HUES64 (cell line): ENCODE data around the gene BAZ1A.

Experiments
- H3K27ac ChIP-seq: 2 replicates; pipeline ENCODE4 v1.7.0; 2013; ENCODE audit warnings: low read depth, low read length, inconsistent platforms
- H3K27me3 ChIP-seq: 2 replicates; pipeline ENCODE4 v1.6.1; 2013; ENCODE audit warnings: mild to moderate bottlenecking, low read length; ENCODE audit not compliant: insufficient read depth
- H3K36me3 ChIP-seq: 2 replicates; pipeline ENCODE4 v1.6.1; 2013; ENCODE audit warnings: mild to moderate bottlenecking, low read length; ENCODE audit not compliant: insufficient read depth
- H3K4me1 ChIP-seq: 2 replicates; pipeline ENCODE4 v1.6.1; 2013; ENCODE audit warnings: mild to moderate bottlenecking, low read length, moderate library complexity; ENCODE audit not compliant: insufficient read depth
- H3K4me3 ChIP-seq: 2 replicates; pipeline ENCODE4 v1.5.1; 2013; ENCODE audit warnings: mild to moderate bottlenecking, low read length, moderate library complexity
- H3K9ac ChIP-seq: 2 replicates; pipeline ENCODE4 v1.6.1; 2013; ENCODE audit warnings: mild to moderate bottlenecking, low read depth, low read length
- H3K9me3 ChIP-seq: 2 replicates; pipeline ENCODE4 v1.6.1; 2013; ENCODE audit warnings: low read depth, low read length; ENCODE audit not compliant: insufficient read depth
- WGBS: fragments of 150-250, 120-280 bp; methylation state at CpG from one replicate; pipeline ENCODE4 v1.1.7; 2013; ENCODE audit warnings: missing lambda C conversion rate; 5-methylcytosine and 5-hydroxymethylcytosine counted together

BAZ1A gene

GRCh38 chr14:34888186-34888585 is 13.0 kb upstream of the BAZ1A start:
- H3K9ac ChIP-seq: no peak overlapping the region
- H3K36me3 ChIP-seq: no peaks in the 10 kb centered on the region
- H3K4me1 ChIP-seq: peaks cover 10% of the 10 kb centered on the region
- H3K4me3 ChIP-seq: no peak overlapping the region
- H3K27ac ChIP-seq: no peak overlapping the region
- H3K27me3 ChIP-seq: no peaks in the 10 kb centered on the region
- no peaks in the 10 kb centered on the region for H3K9me3 ChIP-seq
- 100% methylated on average over 1 of the region's 2 CpGs for WGBS

GRCh38 chr14:34883954-34884353 is 8.8 kb upstream of the BAZ1A start:
- Histone ChIP-seq H3K27ac (no peak overlapping the region), H3K9me3 (no peaks in the 10 kb centered on the region), H3K36me3 (no peaks in the 10 kb centered on the region), H3K4me1 (peaks cover 10% of the 10 kb centered on the region), H3K4me3 (no peak overlapping the region), H3K9ac (no peak overlapping the region), H3K27me3 (no peaks in the 10 kb centered on the region)
- 96% methylated on average over 2 of the region's 4 CpGs for WGBS

- Histone ChIP-seq H3K27ac (peak overlapping the region; percentile 86), H3K36me3 (peaks cover 6% of the 10 kb centered on the region; the same call in 1 of the 2 replicates), H3K9me3 (no peaks in the 10 kb centered on the region), H3K4me3 (peak overlapping the region; percentile 78), H3K27me3 (peaks cover 19% of the 10 kb centered on the region; the same call in 1 of the 2 replicates), H3K4me1 (peaks cover 10% of the 10 kb centered on the region; the same call in 1 of the 2 replicates), H3K9ac (peak overlapping the region; percentile 85)
- under 1% methylated on average over 85 of the region's 85 CpGs for WGBS
Measured at GRCh38 chr14:34874386-34875030, 652 bp downstream of the BAZ1A start.

GRCh38 chr14:34873589-34874385 is 1.4 kb downstream of the BAZ1A start:
- H3K9me3 ChIP-seq: no peaks in the 10 kb centered on the region
- peaks cover 9% of the 10 kb centered on the region; the same call in 1 of the 2 replicates for H3K36me3 ChIP-seq
- H3K27ac ChIP-seq: peak overlapping the region; percentile 86
- under 1% methylated on average over 81 of the region's 81 CpGs for WGBS
- H3K9ac ChIP-seq: peak overlapping the region; percentile 85
- H3K27me3 ChIP-seq: peaks cover 19% of the 10 kb centered on the region; the same call in 1 of the 2 replicates
- peak overlapping the region; percentile 78 for H3K4me3 ChIP-seq
- peaks cover 10% of the 10 kb centered on the region; the same call in 1 of the 2 replicates for H3K4me1 ChIP-seq

GRCh38 chr14:34872822-34873588 is 2.2 kb downstream of the BAZ1A start:
- no peaks in the 10 kb centered on the region for H3K9me3 ChIP-seq
- H3K27me3 ChIP-seq: peaks cover 19% of the 10 kb centered on the region; the same call in 1 of the 2 replicates
- WGBS: 9% methylated on average over 19 of the region's 19 CpGs
- H3K27ac ChIP-seq: peak overlapping the region; percentile 2; the same call in 1 of the 2 replicates
- peaks cover 9% of the 10 kb centered on the region; the same call in 1 of the 2 replicates for H3K36me3 ChIP-seq
- peak overlapping the region; percentile 85 for H3K9ac ChIP-seq
- H3K4me1 ChIP-seq: peaks cover 10% of the 10 kb centered on the region; the same call in 1 of the 2 replicates
- H3K4me3 ChIP-seq: peak overlapping the region; percentile 78

GRCh38 chr14:34867199-34867598 is 8.0 kb downstream of the BAZ1A start:
- Histone ChIP-seq H3K4me1 (no peaks in the 10 kb centered on the region), H3K27me3 (peaks cover 4% of the 10 kb centered on the region; the same call in 1 of the 2 replicates), H3K36me3 (peaks cover 9% of the 10 kb centered on the region; the same call in 1 of the 2 replicates), H3K9me3 (no peaks in the 10 kb centered on the region), H3K27ac (no peak overlapping the region), H3K4me3 (no peak overlapping the region), H3K9ac (no peak overlapping the region)
- WGBS: 71% methylated on average over 4 of the region's 5 CpGs

GRCh38 chr14:34865889-34866574 is 9.1 kb downstream of the BAZ1A start:
- Histone ChIP-seq H3K4me3 (no peak overlapping the region), H3K36me3 (peaks cover 8% of the 10 kb centered on the region)
- 96% methylated on average over 13 of the region's 13 CpGs for WGBS

GRCh38 chr14:34863844-34864243 is 11.3 kb downstream of the BAZ1A start:
- 95% methylated on average over 1 of the region's 1 CpG for WGBS
- no peak overlapping the region for H3K27ac ChIP-seq
- H3K4me1 ChIP-seq: no peaks in the 10 kb centered on the region
- no peaks in the 10 kb centered on the region for H3K9me3 ChIP-seq
- H3K9ac ChIP-seq: no peak overlapping the region
- no peak overlapping the region for H3K4me3 ChIP-seq
- H3K27me3 ChIP-seq: no peaks in the 10 kb centered on the region
- peaks cover 8% of the 10 kb centered on the region for H3K36me3 ChIP-seq

More at GRCh38 chr14:34865889-34866574, 9.1 kb downstream of the BAZ1A start:
- Histone ChIP-seq H3K4me1 (no peaks in the 10 kb centered on the region), H3K27me3 (no peaks in the 10 kb centered on the region), H3K27ac (no peak overlapping the region), H3K9ac (no peak overlapping the region), H3K9me3 (no peaks in the 10 kb centered on the region)

- Histone ChIP-seq H3K27ac (no peak overlapping the region), H3K4me3 (no peak overlapping the region), H3K4me1 (no peaks in the 10 kb centered on the region), H3K9me3 (no peaks in the 10 kb centered on the region), H3K9ac (no peak overlapping the region), H3K36me3 (peaks cover 13% of the 10 kb centered on the region), H3K27me3 (no peaks in the 10 kb centered on the region)
- WGBS: 89% methylated on average over 1 of the region's 2 CpGs
Measured at GRCh38 chr14:34858765-34859164, 16.4 kb downstream of the BAZ1A start.

- Histone ChIP-seq H3K9ac (no peak overlapping the region), H3K36me3 (peaks cover 16% of the 10 kb centered on the region), H3K27ac (no peak overlapping the region), H3K4me3 (no peak overlapping the region), H3K9me3 (no peaks in the 10 kb centered on the region), H3K27me3 (no peaks in the 10 kb centered on the region), H3K4me1 (no peaks in the 10 kb centered on the region)
- 97% methylated on average over 6 of the region's 7 CpGs for WGBS
Measured at GRCh38 chr14:34857689-34858449, 17.3 kb downstream of the BAZ1A start.
